ENCODE data around the gene TMEM19.

- no peak for TF ChIP-seq CTCF (IDR thresholded peaks at IDR 0.05)
- no peak for TF ChIP-seq POLR2A (IDR thresholded peaks at IDR 0.05)
Observed at GRCh38 chr12:71693126-71693525, 7.2 kb downstream of the TMEM19 start.

Data from lower leg skin (tissue), 3 donors.